Measurements from ENCODE around the gene MDK.
"Not testable (repeated sequence)": the region's sequence is repeated elsewhere in the genome, so short reads cannot be mapped to it uniquely, and the experiment has no call there.

GRCh38 chr11:46379482-46380293 lies 1.8 kb upstream of the MDK start:
- not testable (repeated sequence) for TF ChIP-seq POLR2A (IDR thresholded peaks at IDR 0.05; ENCODE audit: low read depth, low read length); POLR2AphosphoS5 (IDR thresholded peaks at IDR 0.05; ENCODE audit: low read depth, low read length); TAF1 (IDR thresholded peaks at IDR 0.05; ENCODE audit: borderline replicate concordance, low read depth, low read length)

Measured in GM12892 (cell line).